Right kidney (tissue), 1 donor: ENCODE data around the gene MDM4.

Experiments used
- DNase-seq: peaks from one replicate; pipeline ENCODE4 v3.0.0-alpha.2; 2016

The MDM4 gene

GRCh38 chr1:204577794-204578478, 61.7 kb downstream of the MDM4 start:
- no peak for DNase-seq

- no peak for DNase-seq
Observed at GRCh38 chr1:204578867-204579664, 62.9 kb downstream of the MDM4 start.

GRCh38 chr1:204579681-204580080, 63.5 kb downstream of the MDM4 start:
- DNase-seq: no peak

DNA sequence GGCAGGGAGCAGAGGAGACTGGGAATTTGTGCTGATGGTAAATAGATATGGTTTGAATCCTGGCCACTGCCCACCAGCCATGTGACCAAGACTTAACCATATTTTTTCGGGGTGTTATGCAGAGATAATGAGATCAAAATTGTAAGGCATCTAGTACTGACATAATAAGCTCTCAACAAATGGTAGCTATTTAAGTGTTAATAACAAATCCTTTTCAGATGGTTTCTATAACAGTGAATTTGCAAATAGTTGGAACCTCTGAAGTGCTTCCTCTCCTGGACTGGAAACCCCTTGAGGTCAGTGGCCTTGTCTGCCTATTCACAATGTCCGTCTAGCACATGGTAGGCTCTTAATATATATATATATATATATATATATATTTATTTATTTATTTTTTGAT, 64.7 kb downstream of the MDM4 start:
- no peak for DNase-seq

DNA sequence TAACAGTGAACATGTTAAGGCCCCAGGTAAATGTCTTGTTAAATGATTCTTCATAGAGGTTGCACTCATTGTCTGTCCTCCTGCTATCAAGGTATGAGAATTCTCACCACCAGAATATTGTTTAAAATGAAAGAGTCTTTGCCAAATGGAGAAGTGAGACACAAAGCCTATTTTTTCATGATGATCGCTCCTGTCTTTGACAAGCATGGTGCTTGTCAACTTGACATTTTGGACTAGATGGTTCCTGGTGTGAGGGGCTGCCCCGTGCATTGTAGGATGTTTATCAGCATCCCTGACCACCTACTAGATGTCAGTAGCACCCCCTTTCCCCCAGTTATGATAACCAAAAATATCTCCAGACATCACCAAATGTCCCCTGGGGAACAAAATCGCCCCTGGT, 65.6 kb downstream of the MDM4 start:
- no peak for DNase-seq

- no peak for DNase-seq
Observed at GRCh38 chr1:204583909-204584632, 67.9 kb downstream of the MDM4 start.

DNA sequence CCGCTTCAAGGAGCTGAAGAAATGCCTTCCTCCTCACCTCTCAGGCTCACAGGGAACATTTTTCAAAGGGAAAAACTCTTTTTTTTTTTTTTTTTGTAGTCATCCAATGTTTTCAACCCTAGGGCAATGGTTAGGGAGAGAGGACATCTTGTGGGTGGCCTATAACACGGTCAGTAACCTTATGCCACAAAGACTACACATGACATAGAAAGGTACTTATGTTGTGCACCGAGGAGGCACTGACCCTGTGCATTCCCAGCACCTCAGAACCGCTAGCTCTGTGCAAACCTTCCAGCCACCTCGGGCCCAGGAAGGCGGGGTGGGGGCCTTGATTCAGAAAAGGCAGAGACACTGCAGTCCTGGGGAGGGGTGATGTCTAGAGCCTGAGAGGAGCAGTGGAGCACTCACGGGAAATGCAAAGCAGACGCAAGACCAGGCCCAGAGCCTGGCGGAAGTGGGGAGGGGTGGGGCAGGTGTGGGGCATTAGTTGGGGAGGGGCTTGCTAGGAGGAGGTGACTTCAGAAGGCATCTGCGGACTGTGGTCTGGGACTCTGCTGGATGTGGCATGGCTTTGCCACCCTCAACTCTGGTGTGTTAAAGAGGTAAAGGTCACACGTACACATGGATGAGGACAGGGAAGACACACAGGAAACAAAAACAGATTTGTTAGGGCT, 68.6 kb downstream of the MDM4 start:
- no peak for DNase-seq

DNA sequence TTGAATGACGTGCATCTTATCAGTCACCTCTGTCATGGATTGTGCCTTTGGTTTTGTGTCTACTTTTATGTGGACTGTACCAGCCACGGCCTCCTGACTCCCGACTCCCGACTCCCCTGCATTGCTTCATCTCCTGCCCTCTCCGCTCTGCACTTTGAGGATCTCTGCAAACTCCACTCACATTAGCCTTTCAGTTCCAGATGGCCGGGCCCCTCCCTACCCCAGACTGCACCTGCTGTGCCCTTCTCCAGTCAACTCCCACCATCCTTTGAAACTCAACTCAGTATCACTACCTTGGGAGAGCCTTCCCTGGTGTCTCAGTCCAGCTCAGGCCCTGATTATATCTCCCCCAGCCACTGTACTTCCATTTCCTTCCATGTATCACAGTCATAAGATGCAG, 71.4 kb downstream of the MDM4 start:
- DNase-seq: no peak

GRCh38 chr1:204588826-204589225, 72.6 kb downstream of the MDM4 start:
- no peak for DNase-seq

- no peak for DNase-seq
Observed at GRCh38 chr1:204589409-204590038, 73.3 kb downstream of the MDM4 start.

DNA sequence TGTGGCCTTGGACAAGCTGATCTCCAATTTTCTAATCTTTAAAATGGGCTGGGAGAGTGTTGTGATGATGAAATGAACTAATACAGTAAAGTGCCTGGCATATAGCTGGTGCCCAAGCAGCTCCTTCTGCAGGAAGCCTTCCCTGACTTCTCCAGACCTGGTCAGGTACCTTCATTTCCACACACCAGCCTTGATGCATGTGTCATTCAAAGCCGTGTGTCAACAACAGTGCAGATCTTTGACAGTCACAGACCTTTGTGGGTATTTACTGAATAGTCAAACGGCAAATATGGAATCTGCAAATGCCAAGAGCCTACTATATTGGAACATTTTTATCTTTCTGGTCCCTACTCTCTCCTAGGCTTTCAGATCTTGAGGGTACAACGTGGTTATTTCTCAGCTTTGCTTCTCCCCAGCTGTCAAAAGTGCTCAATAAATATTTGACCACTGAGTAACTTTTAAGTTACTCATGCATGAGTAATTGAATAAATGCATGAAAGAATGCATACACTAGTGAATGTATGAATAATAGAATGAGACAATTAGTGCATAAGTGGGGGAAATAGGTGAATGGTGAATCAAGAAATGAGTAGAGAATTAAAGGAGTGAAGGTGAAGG, 75.4 kb downstream of the MDM4 start:
- DNase-seq: no peak

- DNase-seq: no peak
Observed at GRCh38 chr1:204592246-204592948, 76.2 kb downstream of the MDM4 start.

- no peak for DNase-seq
Observed at GRCh38 chr1:204598319-204598969, 82.2 kb downstream of the MDM4 start.

DNA sequence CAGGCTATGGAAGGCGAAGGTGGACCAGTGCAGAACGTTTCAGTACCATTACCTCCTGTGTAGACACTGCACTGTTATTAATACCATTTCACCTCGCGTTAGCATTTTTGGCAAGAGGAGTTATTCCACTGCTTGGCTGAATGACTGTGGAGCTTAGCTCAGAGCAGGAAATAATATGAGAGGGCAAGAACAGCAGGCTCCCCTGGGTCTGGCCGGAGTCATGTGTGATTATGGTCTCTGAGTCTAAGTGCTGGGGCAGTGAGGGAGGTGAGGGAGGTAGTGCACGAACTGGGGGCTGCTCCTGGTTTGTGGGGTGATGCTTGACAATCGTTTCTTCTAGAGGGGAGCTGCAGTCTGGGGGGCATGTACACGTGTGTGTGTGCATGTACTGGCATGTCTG, 82.9 kb downstream of the MDM4 start:
- DNase-seq: no peak

GRCh38 chr1:204599596-204599995, 83.4 kb downstream of the MDM4 start:
- no peak for DNase-seq

- no peak for DNase-seq
Observed at GRCh38 chr1:204600203-204600602, 84.0 kb downstream of the MDM4 start.

GRCh38 chr1:204600968-204601367, 84.8 kb downstream of the MDM4 start:
- no peak for DNase-seq

DNA sequence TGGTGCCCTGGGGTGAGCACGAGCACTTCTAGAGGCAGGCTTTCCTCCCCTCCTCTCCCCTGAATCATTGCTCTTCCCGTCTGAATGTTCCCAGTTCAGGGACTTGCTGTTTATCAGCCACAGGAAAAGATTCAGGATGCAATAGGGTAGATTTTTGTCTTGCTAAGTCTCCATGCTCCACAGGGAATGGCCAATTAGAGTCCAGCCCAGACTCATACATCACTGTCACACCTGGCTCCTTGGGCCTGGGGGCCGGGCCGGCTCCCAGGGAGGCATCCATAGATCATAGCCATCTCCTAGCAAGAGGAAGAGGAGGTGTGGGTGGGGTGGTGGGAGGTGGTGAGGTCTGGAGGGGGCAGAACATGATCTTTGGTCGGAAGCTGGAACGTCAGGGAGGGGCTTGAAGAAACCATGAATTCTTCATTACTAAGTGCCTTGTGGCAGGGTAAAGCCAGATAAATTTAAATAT, 85.9 kb downstream of the MDM4 start:
- no peak for DNase-seq

GRCh38 chr1:204602871-204603542, 86.8 kb downstream of the MDM4 start:
- DNase-seq: no peak

GRCh38 chr1:204605791-204606190, 89.6 kb downstream of the MDM4 start:
- DNase-seq: no peak
